Measurements from ENCODE around the gene PIH1D2.

The PIH1D2 gene

GRCh38 chr11:112073941-112074811 lies at the start of gene PIH1D2, which contains the start of gene NKAPD1:
TSS of gene PIH1D2 (minus strand) at chr11:112074017. CDS start at chr11:112073174, 843 bp downstream.
TSS of gene NKAPD1 (plus strand) at chr11:112074299. CDS start at chr11:112075575, 1,276 bp downstream.
- peak within 1 kb of the TSS; percentile 89 to 98 for H3K4me3 ChIP-seq (ENCODE audit: low read depth in 1 of 2, low read length in 2 of 2)
- H3K4me1 ChIP-seq (ENCODE audit: insufficient read depth, low read length): peaks cover 17% of the 10 kb centered on the region
- no peaks in the 10 kb centered on the region for H3K27me3 ChIP-seq (ENCODE audit: control insufficient read depth in 1 of 2, insufficient read depth in 2 of 2, low read length in 2 of 2)
- peak within 1 kb of the TSS; percentile 83 for H3K9ac ChIP-seq (ENCODE audit: low read length)
- peak within 1 kb of the TSS; percentile 89 for H3K27ac ChIP-seq (ENCODE audit: low read depth, low read length)
- H3K36me3 ChIP-seq (ENCODE audit: insufficient read depth, low read length): peaks cover 26% of the 10 kb centered on the region
- H3K9me3 ChIP-seq (ENCODE audit: low read length): no peaks in the 10 kb centered on the region

GRCh38 chr11:112123129-112123528 lies 49.3 kb upstream of the PIH1D2 start:
- no peaks in the 10 kb centered on the region for H3K9me3 ChIP-seq (ENCODE audit: low read length)
- H3K27me3 ChIP-seq (ENCODE audit: control insufficient read depth in 1 of 2, insufficient read depth in 2 of 2, low read length in 2 of 2): no peaks in the 10 kb centered on the region
- no peak overlapping the region for H3K27ac ChIP-seq (ENCODE audit: low read depth, low read length)
- no peaks in the 10 kb centered on the region for H3K36me3 ChIP-seq (ENCODE audit: insufficient read depth, low read length)
- H3K4me3 ChIP-seq (ENCODE audit: low read depth in 1 of 2, low read length in 2 of 2): no peak overlapping the region
- no peak overlapping the region for H3K9ac ChIP-seq (ENCODE audit: low read length)
- H3K4me1 ChIP-seq (ENCODE audit: insufficient read depth, low read length): no peaks in the 10 kb centered on the region

GRCh38 chr11:112121981-112122615 lies 48.3 kb upstream of the PIH1D2 start:
- no peaks in the 10 kb centered on the region for H3K9me3 ChIP-seq (ENCODE audit: low read length)
- H3K4me1 ChIP-seq (ENCODE audit: insufficient read depth, low read length): no peaks in the 10 kb centered on the region
- no peaks in the 10 kb centered on the region for H3K36me3 ChIP-seq (ENCODE audit: insufficient read depth, low read length)
- H3K27ac ChIP-seq (ENCODE audit: low read depth, low read length): no peak overlapping the region
- H3K4me3 ChIP-seq (ENCODE audit: low read depth in 1 of 2, low read length in 2 of 2): no peak overlapping the region
- H3K9ac ChIP-seq (ENCODE audit: low read length): no peak overlapping the region
- no peaks in the 10 kb centered on the region for H3K27me3 ChIP-seq (ENCODE audit: control insufficient read depth in 1 of 2, insufficient read depth in 2 of 2, low read length in 2 of 2)

- Histone ChIP-seq H3K27ac (ENCODE audit: low read depth, low read length) (no peak overlapping the region), H3K4me3 (ENCODE audit: low read depth in 1 of 2, low read length in 2 of 2) (no peak overlapping the region), H3K9ac (ENCODE audit: low read length) (no peak overlapping the region), H3K4me1 (ENCODE audit: insufficient read depth, low read length) (no peaks in the 10 kb centered on the region), H3K36me3 (ENCODE audit: insufficient read depth, low read length) (no peaks in the 10 kb centered on the region), H3K27me3 (ENCODE audit: control insufficient read depth in 1 of 2, insufficient read depth in 2 of 2, low read length in 2 of 2) (no peaks in the 10 kb centered on the region), H3K9me3 (ENCODE audit: low read length) (no peaks in the 10 kb centered on the region)
Measured at GRCh38 chr11:112118176-112118575, 44.4 kb upstream of the PIH1D2 start.

- H3K36me3 ChIP-seq (ENCODE audit: insufficient read depth, low read length): no peaks in the 10 kb centered on the region
- H3K4me3 ChIP-seq (ENCODE audit: low read depth in 1 of 2, low read length in 2 of 2): no peak overlapping the region
- H3K9me3 ChIP-seq (ENCODE audit: low read length): no peaks in the 10 kb centered on the region
- H3K27ac ChIP-seq (ENCODE audit: low read depth, low read length): no peak overlapping the region
- H3K9ac ChIP-seq (ENCODE audit: low read length): no peak overlapping the region
- no peaks in the 10 kb centered on the region for H3K4me1 ChIP-seq (ENCODE audit: insufficient read depth, low read length)
- no peaks in the 10 kb centered on the region for H3K27me3 ChIP-seq (ENCODE audit: control insufficient read depth in 1 of 2, insufficient read depth in 2 of 2, low read length in 2 of 2)
Measured at GRCh38 chr11:112115386-112115785, 41.6 kb upstream of the PIH1D2 start.

- Histone ChIP-seq H3K27me3 (ENCODE audit: control insufficient read depth in 1 of 2, insufficient read depth in 2 of 2, low read length in 2 of 2) (no peaks in the 10 kb centered on the region), H3K4me1 (ENCODE audit: insufficient read depth, low read length) (no peaks in the 10 kb centered on the region), H3K36me3 (ENCODE audit: insufficient read depth, low read length) (no peaks in the 10 kb centered on the region), H3K9ac (ENCODE audit: low read length) (no peak overlapping the region), H3K27ac (ENCODE audit: low read depth, low read length) (no peak overlapping the region), H3K9me3 (ENCODE audit: low read length) (no peaks in the 10 kb centered on the region), H3K4me3 (ENCODE audit: low read depth in 1 of 2, low read length in 2 of 2) (no peak overlapping the region)
Measured at GRCh38 chr11:112114460-112114859, 40.6 kb upstream of the PIH1D2 start.

GRCh38 chr11:112113539-112114457 lies 40.0 kb upstream of the PIH1D2 start:
- H3K4me1 ChIP-seq (ENCODE audit: insufficient read depth, low read length): no peaks in the 10 kb centered on the region
- H3K27me3 ChIP-seq (ENCODE audit: control insufficient read depth in 1 of 2, insufficient read depth in 2 of 2, low read length in 2 of 2): no peaks in the 10 kb centered on the region
- no peaks in the 10 kb centered on the region for H3K9me3 ChIP-seq (ENCODE audit: low read length)
- H3K4me3 ChIP-seq (ENCODE audit: low read depth in 1 of 2, low read length in 2 of 2): no peak overlapping the region
- no peak overlapping the region for H3K27ac ChIP-seq (ENCODE audit: low read depth, low read length)
- no peaks in the 10 kb centered on the region for H3K36me3 ChIP-seq (ENCODE audit: insufficient read depth, low read length)
- no peak overlapping the region for H3K9ac ChIP-seq (ENCODE audit: low read length)

- Histone ChIP-seq H3K36me3 (ENCODE audit: insufficient read depth, low read length) (no peaks in the 10 kb centered on the region), H3K27me3 (ENCODE audit: control insufficient read depth in 1 of 2, insufficient read depth in 2 of 2, low read length in 2 of 2) (no peaks in the 10 kb centered on the region), H3K9me3 (ENCODE audit: low read length) (no peaks in the 10 kb centered on the region), H3K4me3 (ENCODE audit: low read depth in 1 of 2, low read length in 2 of 2) (no peak overlapping the region), H3K4me1 (ENCODE audit: insufficient read depth, low read length) (no peaks in the 10 kb centered on the region), H3K27ac (ENCODE audit: low read depth, low read length) (no peak overlapping the region), H3K9ac (ENCODE audit: low read length) (no peak overlapping the region)
Measured at GRCh38 chr11:112106070-112106469, 32.3 kb upstream of the PIH1D2 start.

GRCh38 chr11:112103446-112103845 lies 29.6 kb upstream of the PIH1D2 start:
- Histone ChIP-seq H3K36me3 (ENCODE audit: insufficient read depth, low read length) (no peaks in the 10 kb centered on the region), H3K27me3 (ENCODE audit: control insufficient read depth in 1 of 2, insufficient read depth in 2 of 2, low read length in 2 of 2) (no peaks in the 10 kb centered on the region), H3K9ac (ENCODE audit: low read length) (no peak overlapping the region), H3K27ac (ENCODE audit: low read depth, low read length) (no peak overlapping the region), H3K9me3 (ENCODE audit: low read length) (no peaks in the 10 kb centered on the region), H3K4me1 (ENCODE audit: insufficient read depth, low read length) (no peaks in the 10 kb centered on the region), H3K4me3 (ENCODE audit: low read depth in 1 of 2, low read length in 2 of 2) (no peak overlapping the region)

GRCh38 chr11:112100462-112100861 lies 26.6 kb upstream of the PIH1D2 start:
- H3K9me3 ChIP-seq (ENCODE audit: low read length): no peaks in the 10 kb centered on the region
- H3K27ac ChIP-seq (ENCODE audit: low read depth, low read length): no peak overlapping the region
- no peaks in the 10 kb centered on the region for H3K4me1 ChIP-seq (ENCODE audit: insufficient read depth, low read length)
- no peaks in the 10 kb centered on the region for H3K27me3 ChIP-seq (ENCODE audit: control insufficient read depth in 1 of 2, insufficient read depth in 2 of 2, low read length in 2 of 2)
- H3K4me3 ChIP-seq (ENCODE audit: low read depth in 1 of 2, low read length in 2 of 2): no peak overlapping the region
- peaks cover 13% of the 10 kb centered on the region for H3K36me3 ChIP-seq (ENCODE audit: insufficient read depth, low read length)
- H3K9ac ChIP-seq (ENCODE audit: low read length): no peak overlapping the region
